Amniotic stem cell (primary cell): ENCODE results near the gene SHBG.
"Not testable (repeated sequence)": the region's sequence is repeated elsewhere in the genome, so short reads cannot be mapped to it uniquely, and the experiment has no call there.

Experiments used
- DNase-seq: peaks from one replicate; lab custom pipeline; 2025; lab: John Stamatoyannopoulos, UW

Gene SHBG

GRCh38 chr17:7612294-7612640 lies 17.7 kb upstream of the SHBG start:
- DNase-seq: no peak

GRCh38 chr17:7613769-7614424 lies 16.0 kb upstream of the SHBG start:
- DNase-seq: no peak

- DNase-seq: peak; percentile 98
Observed at GRCh38 chr17:7614425-7615264, 15.3 kb upstream of the SHBG start, which contains the start of gene FXR2. Gene FXR2 (minus strand): TSS chr17:7614897. CDS start chr17:7614532, 365 bp downstream.

- DNase-seq: no peak
Observed at GRCh38 chr17:7615265-7615747, 14.6 kb upstream of the SHBG start.

GRCh38 chr17:7618608-7619007 lies 11.3 kb upstream of the SHBG start:
- no peak for DNase-seq

GRCh38 chr17:7620835-7621234 lies 9.1 kb upstream of the SHBG start:
- no peak for DNase-seq

- DNase-seq: no peak
Observed at GRCh38 chr17:7623661-7624060, 6.3 kb upstream of the SHBG start.

GRCh38 chr17:7625749-7626148 lies 4.2 kb upstream of the SHBG start:
- DNase-seq: not testable (repeated sequence)

GRCh38 chr17:7626307-7626706 lies 3.6 kb upstream of the SHBG start:
- no peak for DNase-seq

- DNase-seq: no peak
Observed at GRCh38 chr17:7626956-7627249, 3.0 kb upstream of the SHBG start.

GRCh38 chr17:7627250-7628121 lies 2.4 kb upstream of the SHBG start, which contains the start of gene SAT2:
Gene SAT2 (minus strand): TSS chr17:7627821. CDS start chr17:7627635, 186 bp downstream.
- peak; percentile 92 for DNase-seq

GRCh38 chr17:7631398-7632380 lies 1.8 kb downstream of the SHBG start:
- no peak for DNase-seq

- no peak for DNase-seq
Observed at GRCh38 chr17:7632492-7632894, 2.6 kb downstream of the SHBG start.

- DNase-seq: no peak
Observed at GRCh38 chr17:7633093-7633492, 3.2 kb downstream of the SHBG start.

GRCh38 chr17:7634384-7634783 lies 4.4 kb downstream of the SHBG start:
- DNase-seq: no peak

GRCh38 chr17:7636163-7636562 lies 6.2 kb downstream of the SHBG start:
- no peak for DNase-seq

GRCh38 chr17:7640783-7641182 lies 10.8 kb downstream of the SHBG start:
- DNase-seq: no peak

- not testable (repeated sequence) for DNase-seq
Observed at GRCh38 chr17:7641635-7642034, 11.7 kb downstream of the SHBG start.

- no peak for DNase-seq
Observed at GRCh38 chr17:7644775-7645174, 14.8 kb downstream of the SHBG start.

- no peak for DNase-seq
Observed at GRCh38 chr17:7646457-7646856, 16.5 kb downstream of the SHBG start.

- DNase-seq: no peak
Observed at GRCh38 chr17:7647018-7647417, 17.1 kb downstream of the SHBG start.
